ENCODE measurements around the gene AHRR.
"Not testable (repeated sequence)": the region's sequence is repeated elsewhere in the genome, so short reads cannot be mapped to it uniquely, and the experiment has no call there.

Gene AHRR

GRCh38 chr5:378976-379742 is 57.6 kb downstream of the AHRR start:
- Histone ChIP-seq H3K4me3 (no peak overlapping the region), H3K27ac (no peak overlapping the region)
- no peak for TF ChIP-seq CTCF (IDR thresholded peaks at IDR 0.05)
- DNase-seq (ENCODE audit: low spot score), result peak; percentile 28

DNA sequence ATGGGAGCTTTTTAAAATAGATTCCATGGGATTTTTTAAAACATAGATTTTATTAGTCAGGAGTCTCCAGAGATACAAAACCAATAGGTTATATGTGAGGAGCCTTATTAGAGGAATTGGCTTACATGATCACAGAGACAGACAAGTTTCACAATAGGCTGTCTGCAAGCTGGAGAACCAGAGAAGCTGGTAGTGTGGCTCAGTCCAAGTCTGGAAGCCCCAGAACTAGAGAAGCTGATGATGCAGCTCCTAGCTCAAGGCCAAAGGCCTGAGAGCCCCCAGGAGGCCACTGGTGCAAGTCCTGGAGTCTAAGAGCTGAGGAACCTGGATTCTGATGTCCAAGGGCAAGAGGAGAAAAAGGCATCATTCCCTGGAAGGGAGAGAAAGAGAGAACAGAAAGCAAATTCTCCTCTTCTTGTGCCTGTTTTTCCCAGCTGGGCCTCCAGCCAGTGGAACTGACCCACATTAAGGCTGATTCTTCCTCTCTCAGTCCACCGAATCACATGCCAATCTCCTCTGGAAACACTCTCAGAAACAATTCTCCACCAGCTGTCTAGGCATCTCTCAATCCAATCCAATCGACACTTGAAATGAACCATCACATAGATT is 59.3 kb downstream of the AHRR start:
- no peak overlapping the region for H3K27ac ChIP-seq
- peak; percentile 29 for DNase-seq (ENCODE audit: low spot score)
- TF ChIP-seq CTCF (IDR thresholded peaks at IDR 0.05), result no peak
- H3K4me3 ChIP-seq, result no peak overlapping the region

DNA sequence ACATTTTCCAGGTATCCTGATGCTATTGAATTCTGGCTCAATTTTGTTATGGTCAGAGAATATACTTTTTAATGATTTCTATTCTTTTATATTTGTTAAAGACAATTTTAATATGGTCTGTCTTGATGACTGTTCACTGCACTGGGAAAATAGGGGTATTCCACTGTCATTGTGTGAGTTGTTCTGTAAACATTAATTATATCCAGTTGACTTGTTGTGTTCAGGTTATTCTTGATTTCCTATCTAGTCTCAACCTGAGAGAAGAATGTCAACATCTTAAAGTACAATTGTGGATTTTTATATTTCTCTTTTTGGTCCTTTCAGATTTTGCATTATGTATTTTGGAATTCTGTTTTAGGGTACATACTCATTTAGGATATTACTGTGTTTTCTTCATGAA is 61.6 kb downstream of the AHRR start:
- no peak for DNase-seq (ENCODE audit: low spot score)
- Histone ChIP-seq H3K4me3 (no peak overlapping the region), H3K27ac (no peak overlapping the region)
- TF ChIP-seq CTCF (IDR thresholded peaks at IDR 0.05), result no peak

DNA sequence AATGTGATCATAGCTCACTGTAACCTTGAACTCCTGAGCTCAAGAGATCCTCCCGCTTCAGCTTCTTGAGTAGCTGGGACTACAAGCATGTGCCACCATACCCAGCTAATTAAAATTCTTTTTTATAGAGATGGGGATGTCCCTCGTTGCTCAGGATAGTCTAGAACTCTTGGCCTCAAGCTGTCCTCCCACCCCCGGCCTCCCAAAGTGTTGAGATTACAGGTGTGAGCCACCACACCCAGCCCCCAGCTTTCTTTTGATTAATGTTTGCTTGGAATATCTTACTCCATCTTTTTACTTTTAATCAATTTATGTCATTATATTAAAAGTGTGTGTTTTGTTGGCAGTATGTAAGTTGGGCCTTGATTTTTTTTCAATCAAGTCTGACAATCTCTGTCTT is 62.1 kb downstream of the AHRR start:
- DNase-seq (ENCODE audit: low spot score), result no peak
- Histone ChIP-seq H3K4me3 (no peak overlapping the region), H3K27ac (no peak overlapping the region)
- TF ChIP-seq CTCF (IDR thresholded peaks at IDR 0.05), result no peak

DNA sequence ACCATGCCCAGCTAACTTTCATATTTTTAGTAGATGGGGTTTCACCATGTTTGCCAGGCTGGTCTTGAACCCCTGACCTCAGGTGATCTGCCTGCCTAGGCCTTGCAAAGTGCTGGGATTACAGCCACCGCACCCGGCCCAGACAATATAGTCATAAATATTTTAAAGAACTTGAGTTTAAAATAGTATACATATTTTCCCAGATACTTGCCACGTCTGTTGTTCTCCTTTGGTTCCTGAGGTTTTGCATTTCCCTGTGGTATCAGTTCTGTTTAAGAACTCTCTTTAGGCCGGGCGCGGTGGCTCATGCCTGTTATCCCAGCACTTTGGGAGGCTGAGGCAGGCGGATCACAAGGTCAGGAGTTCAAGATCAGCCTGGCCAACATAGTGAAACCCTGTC is 63.1 kb downstream of the AHRR start:
- H3K27ac ChIP-seq; H3K4me3 ChIP-seq; DNase-seq (ENCODE audit: low spot score): not testable (repeated sequence)

- H3K27ac ChIP-seq, result no peak overlapping the region
- no peak for TF ChIP-seq CTCF (IDR thresholded peaks at IDR 0.05)
- no peak overlapping the region for H3K4me3 ChIP-seq
- DNase-seq (ENCODE audit: low spot score), result no peak
These were observed 63.8 kb downstream of the AHRR start for GRCh38 chr5:385321-385720.

DNA sequence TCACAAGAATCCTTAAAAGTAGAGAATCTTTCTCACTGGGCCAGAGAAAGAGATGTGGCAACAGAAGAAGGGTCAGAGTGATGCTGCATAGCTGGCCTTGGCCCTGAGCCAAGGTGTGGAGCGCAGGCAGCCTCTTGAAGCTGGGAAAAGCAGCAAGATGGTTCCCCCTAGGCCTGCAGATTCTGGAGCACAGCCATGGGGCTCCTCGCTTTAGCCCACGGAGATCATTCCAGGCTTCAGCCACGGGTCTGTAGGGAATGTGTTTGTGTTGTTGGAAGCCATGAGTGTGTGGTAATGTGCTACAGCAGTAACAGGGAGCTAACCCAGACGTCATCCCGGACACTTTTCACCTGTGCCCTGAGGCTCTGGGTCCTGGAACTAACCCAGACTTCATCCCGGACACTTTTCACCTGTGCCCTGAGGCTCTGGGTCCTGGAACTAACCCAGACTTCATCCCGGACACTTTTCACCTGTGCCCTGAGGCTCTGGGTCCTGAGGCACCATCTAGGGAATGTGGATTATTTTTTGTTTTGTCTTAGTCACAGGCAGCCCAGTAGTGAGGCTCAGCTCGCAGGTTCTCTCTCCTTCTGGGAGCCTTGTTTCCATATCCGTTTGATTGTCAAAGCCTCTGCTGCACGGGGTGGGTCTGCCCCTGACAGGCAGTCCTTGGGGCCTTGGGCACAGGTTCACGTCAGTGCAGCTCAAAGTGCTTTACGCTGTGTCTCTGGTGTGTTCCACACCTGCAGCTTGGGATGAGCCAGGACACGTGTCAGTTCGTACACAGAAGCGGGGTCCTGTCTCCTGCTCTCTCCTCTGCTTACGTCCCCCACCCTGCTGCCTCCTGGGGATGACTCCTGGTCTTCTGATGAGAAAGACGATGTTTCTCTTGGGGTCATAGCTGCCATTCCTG is 65.2 kb downstream of the AHRR start:
- no peak for TF ChIP-seq CTCF (IDR thresholded peaks at IDR 0.05)
- Histone ChIP-seq H3K27ac (no peak overlapping the region), H3K4me3 (no peak overlapping the region)
- DNase-seq (ENCODE audit: low spot score), result peak; percentile 55
